Thyroid gland (tissue), 4 donors: ENCODE measurements around the gene ZBTB44.

Experiments
- CTCF ChIP-seq, 6 experiments: fragments of 200-600 bp in 3 of 6; fragments of 450-650 bp in 3 of 6; sonication (generic) in 3 of 6; IDR thresholded peaks; one replicate each; pipeline ENCODE4 v1.5.1; 2016 to 2019; ENCODE audit warnings: antibody characterized with exemption in 6 of 6, mild to moderate bottlenecking in 2 of 6, inconsistent platforms in 1 of 6, moderate library complexity in 1 of 6
- POLR2A ChIP-seq, 2 donors: fragments of 450-650 bp; IDR thresholded peaks; one replicate each; pipeline ENCODE4 v1.6.1; 2017; ENCODE audit warnings: antibody characterized with exemption in 2 of 2, mild to moderate bottlenecking in 2 of 2, moderate library complexity in 1 of 2

- no peak for TF ChIP-seq CTCF (IDR thresholded peaks at IDR 0.05)
- no peak for TF ChIP-seq POLR2A (IDR thresholded peaks at IDR 0.05)
These were observed 14.7 kb downstream of the ZBTB44 start for GRCh38 chr11:130299978-130300377.
